Measurements from ENCODE around the gene LRRC28.

Gene LRRC28

DNA sequence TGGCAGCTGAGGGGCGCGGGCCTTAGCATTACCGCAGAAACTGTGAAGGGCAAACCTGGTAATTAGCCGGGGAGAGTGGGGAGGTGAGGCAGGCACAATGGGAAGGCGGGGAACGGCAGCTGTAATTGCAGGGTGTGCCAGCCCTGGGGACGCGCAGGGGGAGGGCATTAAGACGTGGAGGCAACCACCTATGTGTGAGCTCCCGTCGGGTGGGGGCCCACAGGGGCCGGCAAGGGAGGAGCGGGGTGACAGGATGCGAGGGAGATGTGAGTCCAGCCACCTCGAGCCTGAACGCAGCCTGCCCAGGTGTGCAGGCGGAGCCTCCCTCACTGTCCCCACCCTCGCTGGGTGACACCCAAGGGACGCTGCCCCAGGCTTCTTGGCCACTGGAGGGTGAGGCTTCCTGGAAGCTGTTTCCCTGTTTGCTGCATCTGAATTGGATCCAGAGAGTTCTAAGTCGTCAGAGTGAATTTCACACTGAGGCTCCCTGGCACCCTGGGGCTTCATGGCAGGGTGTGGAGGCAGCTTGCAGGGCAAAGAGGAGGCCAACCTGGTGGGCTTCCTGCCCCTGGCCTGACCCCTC is 183.9 kb downstream of the LRRC28 start:
- no peak for DNase-seq (ENCODE audit: low read depth)

DNA sequence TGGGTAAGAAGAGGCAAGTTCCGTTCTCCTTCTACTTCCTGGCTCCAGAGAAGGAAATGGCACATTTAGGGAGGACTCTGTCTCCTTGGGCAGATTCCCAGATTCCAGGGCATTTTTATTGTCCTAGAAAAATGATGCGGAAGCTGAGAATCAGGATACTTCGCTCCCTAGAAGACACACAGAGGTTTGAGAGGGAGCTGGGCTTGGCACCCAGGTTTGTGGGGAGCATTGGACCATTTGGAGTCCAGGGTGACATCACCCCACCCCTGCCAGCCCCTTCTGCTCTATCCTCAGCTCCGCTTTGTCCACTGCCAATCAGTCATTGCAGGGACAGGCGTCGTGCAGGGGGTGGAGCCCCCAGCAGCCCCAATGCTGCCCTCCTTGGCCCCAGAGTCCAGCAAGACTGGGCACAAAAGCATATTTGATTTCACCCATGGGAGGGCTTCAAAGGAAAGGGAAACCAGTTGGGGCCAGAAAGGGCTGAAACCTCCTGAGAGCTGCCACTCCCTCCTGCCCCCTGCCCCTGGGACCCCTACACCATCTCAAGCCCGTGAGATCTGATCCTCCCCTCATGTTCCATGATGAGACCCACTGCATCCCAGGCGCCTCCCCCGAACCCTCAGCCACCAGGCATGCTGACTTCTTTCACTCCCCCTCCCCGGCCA is 184.7 kb downstream of the LRRC28 start:
- DNase-seq (ENCODE audit: low read depth), result no peak

DNA sequence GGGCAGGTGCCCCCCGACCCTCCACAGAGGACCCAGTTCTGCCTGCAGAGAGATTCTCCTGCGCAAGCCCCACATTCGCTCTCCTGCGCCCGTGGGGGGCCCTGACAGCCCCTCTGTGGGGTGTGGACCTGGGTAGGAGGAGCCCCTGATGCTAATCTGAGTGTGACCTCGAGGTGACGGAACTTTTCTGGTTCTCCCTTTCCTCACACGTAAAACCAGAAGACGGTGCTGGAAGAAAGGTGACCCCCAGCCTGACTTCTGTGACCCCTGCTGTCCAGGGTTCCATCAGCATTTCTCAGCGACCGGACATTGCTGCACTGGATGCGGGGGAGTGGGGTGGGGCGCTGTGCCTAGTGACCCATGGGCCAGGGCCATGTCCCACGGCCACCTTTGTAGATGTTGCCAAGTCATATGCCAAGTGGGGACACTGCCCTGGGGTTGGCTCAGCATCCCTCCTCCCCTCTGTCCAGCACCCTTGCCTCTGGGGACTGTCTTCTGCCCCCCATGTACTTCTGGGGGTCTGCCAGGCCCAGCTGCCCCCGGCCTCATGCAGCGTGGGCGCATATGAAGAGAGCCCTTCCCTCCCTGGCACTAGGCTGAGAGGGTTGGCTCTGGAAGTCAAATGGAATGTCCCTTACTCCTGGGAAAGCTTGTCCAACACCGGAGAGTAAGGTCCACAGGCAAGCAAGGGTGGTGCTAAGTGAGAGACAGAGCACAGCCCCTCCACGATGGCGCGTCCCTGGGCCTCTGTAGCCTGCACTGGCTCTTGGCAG is 185.4 kb downstream of the LRRC28 start:
- DNase-seq (ENCODE audit: low read depth), result no peak

DNA sequence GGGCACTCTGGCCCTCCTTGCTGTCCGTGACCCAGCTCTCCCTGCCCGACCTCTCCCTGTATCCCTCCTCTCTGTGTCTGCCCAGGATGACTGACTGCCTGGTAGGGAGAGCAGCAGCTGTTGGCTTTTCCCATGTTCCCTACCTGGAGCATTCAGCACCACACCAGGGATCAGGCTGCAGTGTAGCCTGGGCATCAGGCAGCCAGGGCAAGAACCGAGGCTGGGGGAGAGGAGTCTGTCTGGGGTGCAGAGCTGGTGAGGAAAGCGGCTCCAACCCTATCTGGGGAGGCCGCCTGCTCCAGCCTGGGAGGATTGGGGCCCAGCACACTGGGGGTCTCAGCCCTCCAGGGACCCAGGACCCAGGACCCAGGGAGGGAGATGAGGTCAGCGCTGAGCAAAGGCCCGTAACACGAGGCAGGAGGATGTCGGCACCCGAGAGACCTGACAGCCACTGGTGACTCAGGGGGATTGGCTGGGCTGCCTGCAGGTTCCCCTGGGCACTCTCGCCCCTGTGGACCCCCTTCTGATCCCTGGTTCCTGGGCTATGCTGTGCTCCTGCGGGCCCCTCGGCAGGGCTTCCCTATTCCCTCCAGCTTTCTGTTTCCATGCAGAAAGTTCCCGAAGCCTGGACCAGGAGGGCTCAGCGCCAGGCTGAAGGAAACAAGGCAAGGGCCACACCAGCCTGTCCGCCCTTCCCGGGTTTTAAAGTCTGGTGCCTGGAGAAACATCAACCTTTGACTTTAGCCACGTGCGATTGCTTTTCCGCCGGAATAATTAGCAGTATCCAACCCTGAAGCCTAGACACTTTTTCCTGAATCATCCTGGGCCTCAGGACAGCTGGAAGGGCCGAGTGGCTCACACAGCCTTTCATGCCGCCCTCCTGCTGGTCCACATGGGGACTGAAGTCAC is 186.3 kb downstream of the LRRC28 start:
- no peak for DNase-seq (ENCODE audit: low read depth)

DNA sequence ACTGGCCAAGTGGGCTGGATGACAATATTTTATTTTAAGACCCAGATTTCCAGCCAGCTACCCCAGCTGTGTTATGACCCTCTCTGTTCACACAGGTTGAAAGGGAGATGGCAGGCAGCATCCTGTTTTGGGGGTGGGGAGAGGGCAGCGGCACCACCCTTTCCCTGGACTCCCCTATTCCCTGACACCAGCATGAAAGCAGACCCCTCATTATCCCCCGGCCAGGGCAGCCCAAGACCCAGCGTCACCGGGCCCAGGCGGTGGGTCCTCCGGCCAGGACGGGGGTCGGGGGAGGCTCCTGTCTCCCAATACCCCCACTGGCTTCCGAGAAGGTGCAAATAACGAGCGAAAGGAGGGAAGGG is 186.9 kb downstream of the LRRC28 start:
- DNase-seq (ENCODE audit: low read depth), result no peak

DNA sequence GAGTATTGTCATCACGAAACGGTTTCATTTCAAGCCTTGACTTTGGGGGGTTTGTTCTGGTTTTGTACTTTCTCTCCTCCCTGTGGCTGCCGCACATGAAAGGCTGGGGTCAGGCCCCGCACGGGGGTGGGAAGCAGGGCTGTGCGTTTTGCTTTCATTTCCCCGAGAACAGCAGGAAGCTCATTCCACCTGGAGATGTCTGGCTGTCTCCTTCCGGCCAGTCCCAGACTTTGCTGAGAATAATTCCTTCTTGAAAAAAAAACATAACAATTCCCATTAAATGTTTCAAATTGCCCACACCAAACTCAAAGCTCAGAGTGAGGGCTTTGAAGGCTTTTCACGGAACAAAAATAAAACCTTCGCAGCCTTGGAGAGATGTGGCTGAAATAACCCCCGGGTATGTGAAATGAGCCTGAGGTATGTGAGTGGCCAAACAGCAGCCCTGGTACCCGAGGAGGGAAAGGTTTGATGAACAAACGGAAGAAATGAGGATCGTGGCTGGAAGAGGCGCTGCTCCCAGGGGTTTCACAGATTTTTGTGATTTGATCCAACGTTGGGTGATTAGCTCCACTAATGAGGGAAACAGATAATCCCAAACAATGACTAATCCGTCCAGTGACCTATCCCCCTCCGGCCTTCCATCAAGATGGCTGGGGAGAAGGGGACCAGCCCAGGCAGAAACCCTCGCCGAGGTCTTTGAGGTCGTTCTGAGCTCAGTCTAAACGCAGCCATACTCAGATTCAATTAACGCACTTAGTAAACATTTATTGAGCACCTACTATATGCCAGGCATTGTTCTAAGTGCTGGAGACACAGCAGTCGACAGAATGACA is 187.6 kb downstream of the LRRC28 start:
- DNase-seq (ENCODE audit: low read depth), result no peak

DNA sequence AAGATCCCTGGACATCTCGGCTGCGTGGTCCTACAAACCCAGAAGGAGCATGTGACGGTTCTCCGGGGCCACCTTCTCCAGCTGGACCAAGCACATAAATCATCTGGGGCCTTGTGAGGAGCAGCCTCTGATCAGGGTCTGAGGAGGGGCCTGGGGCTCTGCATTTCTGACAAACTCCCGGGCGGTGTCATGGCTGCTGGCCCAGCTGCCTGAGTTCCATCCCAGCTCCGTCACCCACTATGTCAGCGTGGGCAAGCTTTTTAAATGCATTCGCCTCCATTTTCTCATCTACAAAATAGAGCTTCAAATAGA is 188.2 kb downstream of the LRRC28 start:
- DNase-seq (ENCODE audit: low read depth), result no peak

DNA sequence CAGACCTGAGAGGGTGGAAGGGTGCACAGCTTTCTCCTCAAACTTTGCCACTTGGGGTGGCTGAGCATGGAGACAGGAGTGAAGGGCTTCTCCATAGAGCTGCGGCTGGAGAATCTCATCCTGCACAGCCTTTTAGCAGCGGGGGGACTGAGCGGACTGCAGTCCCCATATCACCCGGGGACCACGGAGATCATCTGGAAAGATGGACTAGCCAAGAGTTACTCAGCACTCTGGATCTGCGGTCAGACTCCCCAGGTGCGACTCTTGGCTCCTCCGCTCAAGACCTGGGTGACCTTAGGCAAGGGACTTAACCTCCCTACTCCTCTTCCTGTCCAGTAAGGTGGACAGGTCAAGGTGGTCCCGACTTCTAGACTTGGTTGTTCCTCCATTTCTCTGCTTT is 188.7 kb downstream of the LRRC28 start:
- no peak for DNase-seq (ENCODE audit: low read depth)
